Stimulated activated CD8-positive, alpha-beta memory T cell treated with anti-CD3 and anti-CD28 coated beads, Interleukin-2, amount 100 ng/mL, for 1 hour (primary cell): ENCODE measurements around the gene LRP6.
"Not testable (repeated sequence)": the region's sequence is repeated elsewhere in the genome, so short reads cannot be mapped to it uniquely, and the experiment has no call there.

Source experiments
- DNase-seq, 2 donors: peaks; one replicate each; pipeline ENCODE4 v3.0.0-alpha.2; 2020; ENCODE audit warnings: low read depth in 2 of 2

LRP6 gene

GRCh38 chr12:12265571-12266388, 1.1 kb downstream of the LRP6 start:
- DNase-seq: no peak

DNA sequence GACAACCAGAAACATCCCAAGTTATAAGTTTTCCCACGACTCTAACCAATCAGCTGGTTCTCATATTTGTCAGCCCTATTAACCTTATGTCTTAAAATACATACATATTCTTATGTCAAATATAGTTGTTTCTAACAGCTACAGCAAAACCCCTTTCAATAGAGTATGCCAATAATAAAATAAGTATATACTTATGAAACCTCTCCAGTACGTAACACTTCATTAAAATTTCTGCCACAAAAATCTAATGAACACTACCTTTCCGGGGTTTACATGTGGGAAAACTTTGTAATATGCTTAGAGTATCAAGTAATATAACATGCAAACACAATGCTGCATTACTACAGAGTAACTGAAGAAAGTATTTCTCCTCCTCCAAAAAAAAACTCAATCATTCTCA, 1.8 kb downstream of the LRP6 start:
- no peak for DNase-seq

- DNase-seq: no peak
Observed at GRCh38 chr12:12263909-12264308, 2.9 kb downstream of the LRP6 start.

- not testable (repeated sequence) for DNase-seq
Observed at GRCh38 chr12:12256291-12256757, 10.5 kb downstream of the LRP6 start.

- no peak for DNase-seq
Observed at GRCh38 chr12:12254553-12254952, 12.3 kb downstream of the LRP6 start.

- no peak for DNase-seq
Observed at GRCh38 chr12:12249216-12250050, 17.4 kb downstream of the LRP6 start.

DNA sequence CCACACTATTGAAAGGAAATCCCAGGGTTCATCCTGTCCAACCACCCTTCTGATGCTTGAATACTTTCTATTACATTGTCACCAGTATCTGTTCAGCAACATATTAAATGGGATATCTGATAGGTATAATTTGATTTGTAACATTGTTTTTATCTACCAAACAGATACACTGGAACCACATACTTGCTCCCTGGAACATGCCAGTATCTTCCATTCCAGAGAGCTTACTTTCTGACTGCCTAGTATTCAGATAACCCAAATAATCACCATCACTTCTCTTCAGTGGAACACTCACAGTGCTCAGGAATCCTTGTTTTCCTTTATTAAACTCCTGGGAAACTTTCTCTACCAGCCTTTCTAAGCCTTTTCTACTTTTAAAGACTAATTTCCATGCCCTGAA, 19.3 kb downstream of the LRP6 start:
- no peak for DNase-seq

DNA sequence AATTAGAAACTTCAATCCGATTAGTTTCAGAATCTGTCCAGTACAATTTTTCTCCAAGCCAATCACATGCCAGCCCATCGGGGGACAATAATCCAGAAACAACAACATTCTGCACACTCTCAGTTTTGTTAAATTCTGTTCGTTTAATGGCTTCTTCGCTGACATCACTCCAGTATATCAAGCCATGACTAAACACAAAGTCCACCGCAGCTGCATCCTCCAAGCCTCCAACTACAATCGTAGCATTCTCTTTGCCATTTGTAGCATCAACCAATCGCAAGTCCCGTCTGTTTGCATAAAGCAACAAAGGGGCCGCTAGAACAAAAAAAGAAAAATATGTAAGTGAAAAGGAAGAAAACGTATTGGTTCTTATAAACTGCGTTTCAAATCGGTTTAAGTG, 22.5 kb downstream of the LRP6 start:
- DNase-seq: no peak

- no peak for DNase-seq
Observed at GRCh38 chr12:12240662-12241340, 26.0 kb downstream of the LRP6 start.

- DNase-seq: no peak
Observed at GRCh38 chr12:12239127-12239526, 27.7 kb downstream of the LRP6 start.

DNA sequence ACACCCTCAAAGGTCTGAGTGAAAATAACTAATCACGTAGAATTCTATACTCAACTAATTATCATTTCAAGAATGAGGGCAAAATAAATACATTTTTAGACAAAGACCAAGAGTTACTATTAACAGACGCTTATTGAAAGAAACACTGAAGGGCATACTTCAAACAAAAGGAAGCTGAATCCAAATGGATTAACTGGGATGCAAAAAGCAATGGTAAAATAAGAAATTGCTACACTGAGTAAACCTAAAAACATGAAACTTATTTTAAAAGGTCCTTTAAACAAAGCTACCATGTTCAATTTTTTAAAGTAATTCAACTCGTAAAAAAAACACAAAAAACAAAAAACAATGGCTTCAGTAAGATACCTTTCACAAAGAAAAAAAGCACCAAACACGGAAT, 28.2 kb downstream of the LRP6 start:
- DNase-seq: no peak

- no peak for DNase-seq
Observed at GRCh38 chr12:12236896-12237295, 29.9 kb downstream of the LRP6 start.

DNA sequence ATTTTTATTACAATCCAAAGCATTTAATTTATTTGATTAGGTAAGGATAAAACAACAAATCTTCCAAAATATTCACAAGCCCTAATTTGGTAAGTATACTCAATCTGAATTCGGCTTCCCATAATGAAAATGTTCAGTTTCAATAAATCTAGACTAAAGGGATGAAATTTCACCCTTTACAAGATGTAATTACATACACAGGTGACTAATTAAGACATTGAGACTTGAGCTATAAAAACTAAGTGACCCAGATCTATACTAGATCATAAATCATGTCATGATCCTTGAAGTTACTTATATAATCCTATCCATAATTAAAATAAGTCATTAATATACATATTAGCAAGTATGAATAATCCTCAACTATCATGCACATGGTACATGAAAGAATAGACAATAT, 36.6 kb downstream of the LRP6 start:
- DNase-seq: no peak

- DNase-seq: no peak
Observed at GRCh38 chr12:12229556-12230092, 37.2 kb downstream of the LRP6 start.

DNA sequence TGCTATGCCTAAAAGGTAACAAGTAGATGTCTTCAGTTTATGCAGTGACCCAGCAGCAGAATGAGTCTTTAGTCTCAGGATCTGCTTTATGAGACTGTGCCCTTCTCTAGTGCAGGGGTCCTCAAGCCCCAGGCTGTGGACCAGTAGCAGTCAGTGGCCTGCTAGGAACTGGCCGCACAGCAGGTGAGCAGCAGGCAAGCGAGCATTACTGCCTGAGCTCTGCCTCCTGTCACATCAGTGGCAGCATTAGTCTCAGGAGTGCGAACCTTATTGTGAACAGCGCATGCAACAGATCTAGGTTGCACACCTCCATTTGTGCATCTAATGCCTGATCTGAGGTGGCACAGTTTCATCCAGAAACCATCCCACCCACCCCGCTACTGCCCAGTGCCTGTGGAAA, 38.4 kb downstream of the LRP6 start:
- DNase-seq: no peak

DNA sequence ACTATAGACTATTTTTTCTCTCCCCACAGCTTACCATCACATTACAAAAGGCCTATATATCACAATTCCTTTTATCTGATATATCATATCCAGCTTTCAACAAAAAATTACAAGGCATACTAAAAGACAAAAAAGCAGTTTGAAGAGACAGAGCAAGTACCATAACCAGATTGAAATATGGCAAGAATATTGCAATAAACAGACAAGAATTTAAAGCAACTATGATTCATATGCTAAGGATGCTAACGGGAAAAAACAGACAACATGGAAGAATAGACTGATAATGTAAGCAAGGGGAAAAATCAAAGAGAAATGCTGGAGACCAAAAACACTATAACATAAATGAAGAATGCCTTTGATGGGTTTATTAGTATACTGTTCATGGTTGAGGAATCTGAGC, 40.7 kb downstream of the LRP6 start:
- no peak for DNase-seq

DNA sequence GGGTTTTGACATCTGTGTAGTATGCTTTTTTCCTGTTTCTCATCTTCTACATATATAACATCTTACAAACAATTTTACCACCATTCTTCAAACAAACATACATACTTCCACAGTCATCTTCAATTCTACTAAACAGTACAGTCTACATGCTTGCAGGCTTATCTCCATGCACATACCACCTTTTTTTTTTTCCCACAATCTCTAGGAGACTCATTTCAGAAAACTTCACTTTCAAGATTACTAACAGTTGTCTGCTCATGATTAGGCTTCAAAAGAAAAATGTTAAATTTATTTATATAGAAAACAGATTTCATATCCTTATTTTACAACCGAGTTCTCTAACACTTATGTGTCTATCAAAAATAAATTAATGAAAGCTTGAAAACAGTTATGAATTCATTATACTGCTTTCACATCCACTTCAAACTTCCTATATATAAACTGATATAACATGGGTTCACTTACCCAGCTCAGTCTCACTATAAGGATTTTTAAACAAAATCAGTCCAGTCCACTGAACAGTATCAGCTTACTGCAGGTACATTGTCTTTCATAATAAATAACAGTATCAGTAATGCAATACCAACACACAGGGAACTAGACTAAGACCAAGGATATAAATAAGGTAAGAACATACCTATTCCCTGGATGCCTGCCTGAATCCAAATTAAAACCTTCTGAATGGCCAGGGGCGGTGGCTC, 42.5 kb downstream of the LRP6 start:
- no peak for DNase-seq

DNA sequence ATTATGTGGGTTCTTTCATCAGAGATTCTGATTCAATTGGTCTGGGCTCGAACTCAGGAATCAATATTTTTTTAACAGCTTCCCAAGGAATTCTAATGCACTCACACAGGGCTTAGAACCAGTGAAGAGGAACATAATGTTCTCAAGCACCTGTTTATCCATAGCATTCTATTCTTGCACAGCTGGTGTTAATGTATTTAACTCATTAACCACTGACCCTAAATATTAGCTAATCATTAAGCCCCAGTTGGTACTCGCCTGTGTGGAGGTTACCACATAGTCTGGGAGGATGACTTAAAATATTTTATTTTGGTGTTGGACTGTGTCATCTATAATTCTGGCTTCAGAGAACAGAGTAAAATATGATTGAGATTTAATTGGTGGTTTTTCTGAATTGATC, 45.3 kb downstream of the LRP6 start:
- no peak for DNase-seq

GRCh38 chr12:12219664-12220063, 47.2 kb downstream of the LRP6 start:
- no peak for DNase-seq

DNA sequence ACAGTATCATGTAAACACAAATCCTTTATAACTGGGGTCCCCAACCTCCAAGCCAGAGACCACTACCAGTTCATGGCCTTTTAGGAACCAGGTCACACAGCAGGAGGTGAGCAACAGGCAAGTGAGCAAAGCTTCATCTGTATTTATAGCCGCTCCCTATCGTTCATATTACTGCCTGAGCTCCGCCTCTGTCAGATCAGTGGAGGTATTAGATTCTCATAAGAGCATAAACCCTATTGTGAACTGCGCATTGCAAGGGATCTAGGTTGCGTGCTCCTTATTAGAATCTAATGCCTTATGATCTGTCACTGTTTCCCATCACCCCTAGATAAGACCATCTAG, 49.9 kb downstream of the LRP6 start:
- DNase-seq: no peak

DNA sequence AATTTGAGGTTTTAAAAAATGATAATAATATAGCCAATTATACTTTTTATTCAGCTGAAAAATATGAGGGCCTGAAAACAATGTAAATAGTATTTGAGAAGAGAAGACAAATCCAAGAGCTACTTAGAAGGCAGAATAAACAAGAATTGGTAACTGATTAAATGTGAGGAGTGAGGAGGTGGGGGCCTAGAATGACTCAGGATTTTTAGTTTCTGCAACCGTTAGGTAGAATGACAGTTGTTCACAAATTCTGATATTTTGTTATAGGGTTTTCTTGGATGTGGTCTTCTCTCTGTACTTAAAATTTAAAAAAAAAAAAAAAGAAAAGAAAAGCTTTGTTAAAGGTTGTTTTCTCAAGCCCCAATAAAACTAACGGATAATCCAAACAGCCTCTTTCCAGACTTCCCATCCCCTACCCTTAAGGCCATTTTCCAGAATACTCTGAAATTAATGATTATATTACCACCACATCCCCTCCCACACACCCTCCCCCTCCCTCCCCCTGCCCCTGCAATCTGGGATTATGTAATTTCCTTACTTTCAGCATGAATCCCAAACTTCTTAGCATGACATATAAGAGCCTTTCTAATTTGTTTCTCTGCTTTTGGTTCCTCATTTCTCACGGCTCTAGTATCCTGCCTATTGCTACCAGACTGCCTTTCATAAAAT, 50.4 kb downstream of the LRP6 start:
- no peak for DNase-seq
